K562 (cell line): ENCODE data around the gene YY1AP1. TPM values are rescaled to one million over a fixed set of nuclear protein-coding genes. Genes with fewer than 3 reads are reported as not detected.
"Not testable (repeated sequence)": the region's sequence is repeated elsewhere in the genome, so short reads cannot be mapped to it uniquely, and the experiment has no call there.

Experiments used
- CBX3 ChIP-seq, 2 experiments: IDR thresholded peaks; 1 replicate in 1 of 2; 2 replicates in 1 of 2; pipeline ENCODE4 v1.6.1; 2012; ENCODE audit warnings: inconsistent platforms in 2 of 2, low read length in 2 of 2, borderline replicate concordance in 1 of 2, control low read depth in 1 of 2
- CHD1 ChIP-seq: fragments of 200-600 bp; sonication (generic); IDR thresholded peaks from one replicate; pipeline ENCODE4 v1.6.1; 2012; ENCODE audit warnings: mild to moderate bottlenecking, moderate library complexity, low read length, inconsistent platforms
- EP400 ChIP-seq: fragments of 450-650 bp; IDR thresholded peaks from 2 replicates; pipeline ENCODE4 v1.6.1; 2017; ENCODE audit warnings: antibody characterized with exemption, mild to moderate bottlenecking, moderate library complexity
- L3MBTL2 ChIP-seq: fragments of 450-650 bp; IDR thresholded peaks from 2 replicates; pipeline ENCODE4 v1.6.1; 2016; ENCODE audit warnings: mild to moderate bottlenecking, moderate library complexity
- LCOR ChIP-seq: sonication (generic); formaldehyde crosslinking; IDR thresholded peaks from 2 replicates; pipeline ENCODE4 v1.8.0; 2022; ENCODE audit warnings: mild to moderate bottlenecking, missing genetic modification reagents
- MYC ChIP-seq, 2 experiments: fragments of 250-450 bp in 1 of 2; sonication (Bioruptor Pico) in 1 of 2; IDR thresholded peaks; 2 replicates each; pipeline versions ENCODE4 v1.5.1 to v1.6.1; 2012 to 2021; ENCODE audit warnings: low read depth in 2 of 2, borderline replicate concordance in 1 of 2, improper control_type of control experiment in 1 of 2, low read length in 1 of 2, mild to moderate bottlenecking in 1 of 2, moderate library complexity in 1 of 2
- NKRF ChIP-seq: fragments of 450-650 bp; IDR thresholded peaks from 2 replicates; pipeline ENCODE4 v1.6.1; 2016; ENCODE audit warnings: borderline replicate concordance
- NR3C1 ChIP-seq: sonication (generic); formaldehyde crosslinking; IDR thresholded peaks from 2 replicates; pipeline ENCODE4 v1.8.1; 2022; ENCODE audit warnings: missing genetic modification reagents
- POLR2A ChIP-seq: fragments of 450-650 bp; conservative IDR thresholded peaks from 2 replicates; pipeline ENCODE4 v1.6.1; 2016
- POLR2B ChIP-seq: fragments of 450-650 bp; IDR thresholded peaks from 2 replicates; pipeline ENCODE4 v1.6.1; 2018; ENCODE audit warnings: low read depth; ENCODE audit not compliant: partially characterized antibody
- POLR2G ChIP-seq: fragments of 200-400 bp; formaldehyde crosslinking; IDR thresholded peaks from 2 replicates; pipeline ENCODE4 v1.6.1; 2017; ENCODE audit warnings: low read depth, mild to moderate bottlenecking, antibody characterized with exemption, low read length, moderate library complexity
- RBFOX2 ChIP-seq: fragments of 200-400 bp; formaldehyde crosslinking; IDR thresholded peaks from 2 replicates; pipeline ENCODE4 v1.6.1; 2017; ENCODE audit warnings: low read depth, mild to moderate bottlenecking, low read length, moderate library complexity
- SIN3A ChIP-seq, 2 experiments: fragments of 150-350 bp in 1 of 2; IDR thresholded peaks; 2 replicates each; pipeline ENCODE4 v1.6.1; 2011 to 2016; ENCODE audit warnings: borderline replicate concordance in 2 of 2, low read depth in 2 of 2, low read length in 2 of 2, mild to moderate bottlenecking in 2 of 2, moderate library complexity in 2 of 2; ENCODE audit not compliant: control insufficient read depth in 1 of 2
- SIN3B ChIP-seq: fragments of 450-650 bp; IDR thresholded peaks from 2 replicates; pipeline ENCODE4 v1.6.1; 2017; ENCODE audit warnings: low read depth, mild to moderate bottlenecking, moderate library complexity
- SMAD1 ChIP-seq: fragments of 150-350 bp; IDR thresholded peaks from 2 replicates; pipeline ENCODE4 v1.6.1; 2014; ENCODE audit warnings: low read length, low read depth; ENCODE audit not compliant: partially characterized antibody
- SUPT5H ChIP-seq: fragments of 450-650 bp; IDR thresholded peaks from 2 replicates; pipeline ENCODE4 v1.6.1; 2016
- TAF1 ChIP-seq: IDR thresholded peaks from 2 replicates; pipeline ENCODE4 v1.6.1; 2011; ENCODE audit warnings: mild to moderate bottlenecking, low read length, moderate library complexity; ENCODE audit not compliant: insufficient read depth, control insufficient read depth, severe bottlenecking; ENCODE audit errors: extremely low read depth
- TAF9B ChIP-seq: fragments of 450-650 bp; IDR thresholded peaks from 2 replicates; pipeline ENCODE4 v1.6.1; 2018; ENCODE audit warnings: mild to moderate bottlenecking; ENCODE audit not compliant: partially characterized antibody
- ZNF124 ChIP-seq: sonication (generic); formaldehyde crosslinking; IDR thresholded peaks from 2 replicates; pipeline ENCODE4 v1.8.1; 2022; ENCODE audit warnings: missing genetic modification reagents
- ZNF316 ChIP-seq: fragments of 450-650 bp; IDR thresholded peaks from 2 replicates; pipeline ENCODE4 v1.6.1; 2016
- polyA plus RNA-seq, 8 experiments: library from polyadenylated mRNA; depleted of rRNA in 4 of 8; stranded (reverse) in 5 of 8; unstranded in 3 of 8; fragments of >200 nt; fragmentation: Nextera tagmentation in 2 of 8; fragmentation: Illumina TruSeq in 1 of 8; extraction: Ambion mirVana in 2 of 8; extraction: Trizol in 1 of 8; gene quantifications; 2 replicates each; pipeline versions ENCODE4 v1.2.1 to v1.2.3, GENCODE V29; 2011 to 2014; ENCODE audit warnings: inconsistent platforms in 1 of 8, missing spikeins in 1 of 8
- total RNA-seq, 7 experiments: library from RNA; depleted of rRNA in 6 of 7; stranded (reverse); fragments of >200 nt in 6 of 7; fragmentation: Illumina TruSeq in 2 of 7; extraction: Trizol in 2 of 7; gene quantifications; 2 replicates each; pipeline versions ENCODE4 v1.2.1 to v1.2.3, GENCODE V29; 2011 to 2021; ENCODE audit warnings: low replicate concordance in 1 of 7
- TF ChIP-seq, protein P1 (sequence below), 2 experiments: fragments of 450-650 bp; conservative IDR thresholded peaks; 2 replicates each; pipeline ENCODE4 v1.6.1; 2017; ENCODE audit warnings: mild to moderate bottlenecking in 2 of 2, moderate library complexity in 2 of 2

YY1AP1 gene
- total and polyA plus RNA-seq, 9 of the 15 experiments (the other 6 are each of a cell fraction or from before 2014, with no cell fraction given), result 18.4 to 90.7 (median 42.9) TPM

GRCh38 chr1:155689081-155689607, 570 bp upstream of the YY1AP1 start, which contains the start of gene DAP3 (continued):
- TF ChIP-seq, protein P1, sequence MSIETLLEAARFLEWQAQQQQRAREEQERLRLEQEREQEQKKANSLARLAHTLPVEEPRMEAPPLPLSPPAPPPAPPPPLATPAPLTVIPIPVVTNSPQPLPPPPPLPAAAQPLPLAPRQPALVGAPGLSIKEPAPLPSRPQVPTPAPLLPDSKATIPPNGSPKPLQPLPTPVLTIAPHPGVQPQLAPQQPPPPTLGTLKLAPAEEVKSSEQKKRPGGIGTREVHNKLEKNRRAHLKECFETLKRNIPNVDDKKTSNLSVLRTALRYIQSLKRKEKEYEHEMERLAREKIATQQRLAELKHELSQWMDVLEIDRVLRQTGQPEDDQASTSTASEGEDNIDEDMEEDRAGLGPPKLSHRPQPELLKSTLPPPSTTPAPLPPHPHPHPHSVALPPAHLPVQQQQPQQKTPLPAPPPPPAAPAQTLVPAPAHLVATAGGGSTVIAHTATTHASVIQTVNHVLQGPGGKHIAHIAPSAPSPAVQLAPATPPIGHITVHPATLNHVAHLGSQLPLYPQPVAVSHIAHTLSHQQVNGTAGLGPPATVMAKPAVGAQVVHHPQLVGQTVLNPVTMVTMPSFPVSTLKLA (conservative IDR thresholded peaks at IDR 0.05), result peak; percentile 58 to 75; a peak in 2 of 4 replicates
- 0 out of 2 replicates have a peak, but pooled peaks have one; percentile 14 for TF ChIP-seq NR3C1 (CRISPR knock-in tag)
- peak; percentile 2; the same call in 1 of the 2 replicates for TF ChIP-seq MYC (IDR thresholded peaks at IDR 0.05; ENCODE audit: low read depth, low read length)
- not testable (repeated sequence) for TF ChIP-seq MYC (CRISPR knock-in tag; IDR thresholded peaks at IDR 0.05; ENCODE audit: borderline replicate concordance, low read depth)
- 0 out of 3 replicates have a peak, but pooled peaks of 1 of the 2 experiments have one; percentile 5 for TF ChIP-seq CBX3 (IDR thresholded peaks at IDR 0.05; ENCODE audit: borderline replicate concordance in 1 of 2, low read length in 2 of 2)
- peak; percentile 86 for TF ChIP-seq SUPT5H
- peak; percentile 85 for TF ChIP-seq TAF1
- TF ChIP-seq SMAD1, result peak; percentile 41
- TF ChIP-seq L3MBTL2, result peak; percentile 41; the same call in 1 of the 2 replicates
- TF ChIP-seq LCOR, result 0 out of 2 replicates have a peak, but pooled peaks have one; percentile 39
- peak; percentile 75 for TF ChIP-seq EP400
- TF ChIP-seq SIN3A (IDR thresholded peaks at IDR 0.05; ENCODE audit: borderline replicate concordance in 2 of 2, control insufficient read depth in 1 of 2, low read depth in 2 of 2, low read length in 2 of 2), result peak in 1 of 2 experiments; percentile 70; a peak in 1 of 4 replicates
- peak; percentile 40; the same call in 1 of the 2 replicates for TF ChIP-seq ZNF316
- peak; percentile 84 for TF ChIP-seq RBFOX2
- peak; percentile 94 for TF ChIP-seq POLR2A
- TF ChIP-seq CHD1, result peak; percentile 39
- peak; percentile 65 for TF ChIP-seq POLR2B
- TF ChIP-seq SIN3B, result 0 out of 2 replicates have a peak, but pooled peaks have one; percentile 2
- 0 out of 2 replicates have a peak, but pooled peaks have one; percentile 52 for TF ChIP-seq NKRF
- TF ChIP-seq ZNF124 (CRISPR knock-in tag), result 0 out of 2 replicates have a peak, but pooled peaks have one; percentile 45
- peak; percentile 59 for TF ChIP-seq TAF9B
- TF ChIP-seq POLR2G, result peak; percentile 86
